ENCODE measurements around the gene BZW2.

DNA sequence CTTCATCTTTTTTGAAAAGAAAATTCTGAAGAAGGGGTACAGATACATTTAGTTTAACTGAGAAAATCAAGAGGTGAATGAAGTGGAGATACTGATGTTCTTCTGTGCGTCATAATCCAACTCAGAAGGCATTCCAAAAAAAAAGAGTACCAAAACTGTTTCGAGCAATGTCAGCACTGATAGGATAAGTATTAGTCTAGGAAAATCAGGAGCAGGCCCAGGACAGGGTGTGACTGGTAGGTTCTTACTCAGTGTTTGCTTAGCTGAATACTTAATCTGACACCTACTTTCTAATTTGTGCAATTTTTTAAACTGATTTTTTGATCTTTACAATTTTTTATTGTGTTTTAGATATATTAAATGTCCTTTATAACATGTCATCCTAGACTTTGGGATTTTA lies 4.3 kb downstream of the BZW2 start:
- TF ChIP-seq CTCF (IDR thresholded peaks at IDR 0.05) = no peak
- no peak for TF ChIP-seq POLR2A (IDR thresholded peaks at IDR 0.05)
